DND-41 (cell line): Measurements from ENCODE around the gene MYLK.

Experiments
- ATAC-seq: fragments of 200-7000 bp; cut with Tn5 transposase; 3 replicates; pipeline ENCODE4 v1.9.1; 2021; ENCODE audit warnings: low read depth; ENCODE audit not compliant: insufficient read depth
- DNase-seq: peaks from one replicate; pipeline ENCODE4 v3.0.0-alpha.2; 2020
- H2AFZ ChIP-seq: 2 replicates; pipeline ENCODE4 v1.6.0; 2012; ENCODE audit warnings: low read depth, low read length
- H3K27ac ChIP-seq: 2 replicates; pipeline ENCODE4 v1.5.1; 2012; ENCODE audit warnings: low read length, inconsistent platforms
- H3K27me3 ChIP-seq: fragments of 200-600 bp; sonication (generic); 2 replicates; pipeline ENCODE4 v1.6.0; 2012; ENCODE audit warnings: low read length, mild to moderate bottlenecking, inconsistent platforms; ENCODE audit not compliant: insufficient read depth, poor library complexity
- H3K36me3 ChIP-seq: 2 replicates; pipeline ENCODE4 v1.5.1; 2012; ENCODE audit warnings: low read length, inconsistent platforms; ENCODE audit not compliant: insufficient read depth
- H3K4me1 ChIP-seq: 2 replicates; pipeline ENCODE4 v1.5.1; 2012; ENCODE audit warnings: mild to moderate bottlenecking, low read length; ENCODE audit not compliant: insufficient read depth
- H3K4me2 ChIP-seq: 2 replicates; pipeline ENCODE4 v1.6.0; 2012; ENCODE audit warnings: mild to moderate bottlenecking, moderate library complexity, low read length, inconsistent platforms; ENCODE audit not compliant: insufficient read depth
- H3K4me3 ChIP-seq, 2 experiments: fragments of 200-600 bp in 1 of 2; shearing (Covaris generic) in 1 of 2; 2 replicates each; pipeline ENCODE4 v1.5.1; 2012 to 2016; ENCODE audit warnings: inconsistent platforms in 2 of 2, low read length in 2 of 2, mild to moderate bottlenecking in 2 of 2, low read depth in 1 of 2, moderate library complexity in 1 of 2
- H3K79me2 ChIP-seq: 2 replicates; pipeline ENCODE4 v1.6.0; 2012; ENCODE audit warnings: low read length, inconsistent platforms; ENCODE audit not compliant: insufficient read depth
- H3K9ac ChIP-seq: 2 replicates; pipeline ENCODE4 v1.6.0; 2012; ENCODE audit warnings: low read depth, mild to moderate bottlenecking, inconsistent platforms, low read length, moderate library complexity
- H3K9me3 ChIP-seq: 2 replicates; pipeline ENCODE4 v1.5.1; 2012; ENCODE audit warnings: low read length, moderate library complexity, mild to moderate bottlenecking, inconsistent platforms; ENCODE audit not compliant: insufficient read depth, severe bottlenecking
- H4K20me1 ChIP-seq: 2 replicates; pipeline ENCODE4 v1.6.0; 2012; ENCODE audit warnings: low read length; ENCODE audit not compliant: insufficient read depth
- CTCF ChIP-seq: IDR thresholded peaks from 2 replicates; pipeline ENCODE4 v1.5.1; 2012; ENCODE audit warnings: borderline replicate concordance, low read length, moderate library complexity, mild to moderate bottlenecking; ENCODE audit not compliant: poor library complexity, severe bottlenecking; ENCODE audit errors: extremely low read depth
- EZH2 ChIP-seq: IDR thresholded peaks from 3 replicates; pipeline ENCODE4 v1.6.1; 2012; ENCODE audit warnings: borderline replicate concordance, low read depth, mild to moderate bottlenecking, moderate library complexity, low read length, inconsistent platforms; ENCODE audit not compliant: severe bottlenecking

MYLK gene

GRCh38 chr3:123620343-123620742, 263.8 kb downstream of the MYLK start:
- no peaks in the 10 kb centered on the region for H3K27me3 ChIP-seq
- H3K4me2 ChIP-seq, result no peak overlapping the region
- H3K9ac ChIP-seq, result no peak overlapping the region
- no peaks in the 10 kb centered on the region for H3K9me3 ChIP-seq
- no peaks in the 10 kb centered on the region for H3K79me2 ChIP-seq
- peaks cover 3% of the 10 kb centered on the region; the same call in 1 of the 2 replicates for H4K20me1 ChIP-seq
- no peak overlapping the region for H3K27ac ChIP-seq
- no peaks in the 10 kb centered on the region for H3K4me1 ChIP-seq
- no peak for TF ChIP-seq CTCF
- TF ChIP-seq EZH2, result no peak
- H2AFZ ChIP-seq, result no peak overlapping the region
- H3K4me3 ChIP-seq, result no peak overlapping the region
- ATAC-seq (no peak), DNase-seq (no peak)
- H3K36me3 ChIP-seq, result no peaks in the 10 kb centered on the region

- Histone ChIP-seq H3K27me3 (no peaks in the 10 kb centered on the region), H3K9me3 (no peaks in the 10 kb centered on the region), H3K79me2 (no peaks in the 10 kb centered on the region), H3K4me2 (no peak overlapping the region), H4K20me1 (peaks cover 3% of the 10 kb centered on the region; the same call in 1 of the 2 replicates), H2AFZ (no peak overlapping the region), H3K27ac (no peak overlapping the region), H3K9ac (no peak overlapping the region), H3K4me3 (no peak overlapping the region), H3K36me3 (no peaks in the 10 kb centered on the region), H3K4me1 (no peaks in the 10 kb centered on the region)
- TF ChIP-seq CTCF, result no peak
- TF ChIP-seq EZH2, result no peak
- no peak for DNase-seq
- ATAC-seq, result no peak
These were observed 265.2 kb downstream of the MYLK start for GRCh38 chr3:123618768-123619484.

- no peak for TF ChIP-seq CTCF
- TF ChIP-seq EZH2, result no peak
- DNase-seq (no peak), ATAC-seq (no peak)
- Histone ChIP-seq H3K27ac (no peak overlapping the region), H3K4me2 (no peak overlapping the region), H3K4me3 (no peak overlapping the region), H4K20me1 (peaks cover 3% of the 10 kb centered on the region; the same call in 1 of the 2 replicates), H3K4me1 (no peaks in the 10 kb centered on the region), H3K36me3 (no peaks in the 10 kb centered on the region), H3K9ac (no peak overlapping the region), H3K9me3 (no peaks in the 10 kb centered on the region), H3K79me2 (no peaks in the 10 kb centered on the region), H2AFZ (no peak overlapping the region), H3K27me3 (no peaks in the 10 kb centered on the region)
These were observed 265.9 kb downstream of the MYLK start for GRCh38 chr3:123618076-123618708.
